Limb (tissue), 2 donors: ENCODE measurements around the gene PMEPA1.

Experiments
- DNase-seq, 2 donors: peaks; one replicate each; pipeline ENCODE4 v3.0.0-alpha.2; 2016; ENCODE audit errors: extremely low spot score in 2 of 2

The PMEPA1 gene

DNA sequence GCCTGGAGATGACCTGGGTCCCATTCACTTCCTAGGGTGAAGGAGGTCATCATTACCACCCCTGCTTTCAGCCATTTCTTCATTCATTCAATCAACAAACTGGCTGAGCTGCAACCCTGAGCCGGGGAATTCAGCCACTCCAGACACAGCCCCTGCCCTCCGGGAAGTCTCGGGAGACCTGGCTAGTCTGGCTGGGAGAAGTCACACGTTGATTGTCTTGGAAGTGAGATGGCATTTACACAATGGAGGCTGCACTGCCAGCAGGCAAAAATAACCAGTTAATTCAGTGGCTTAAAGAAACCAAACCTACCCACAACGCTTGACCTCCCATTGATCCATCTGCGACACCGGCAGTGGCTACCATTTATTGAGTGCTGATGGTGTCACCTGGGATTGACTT, 2.0 kb upstream of the PMEPA1 start:
- DNase-seq, result no peak

DNA sequence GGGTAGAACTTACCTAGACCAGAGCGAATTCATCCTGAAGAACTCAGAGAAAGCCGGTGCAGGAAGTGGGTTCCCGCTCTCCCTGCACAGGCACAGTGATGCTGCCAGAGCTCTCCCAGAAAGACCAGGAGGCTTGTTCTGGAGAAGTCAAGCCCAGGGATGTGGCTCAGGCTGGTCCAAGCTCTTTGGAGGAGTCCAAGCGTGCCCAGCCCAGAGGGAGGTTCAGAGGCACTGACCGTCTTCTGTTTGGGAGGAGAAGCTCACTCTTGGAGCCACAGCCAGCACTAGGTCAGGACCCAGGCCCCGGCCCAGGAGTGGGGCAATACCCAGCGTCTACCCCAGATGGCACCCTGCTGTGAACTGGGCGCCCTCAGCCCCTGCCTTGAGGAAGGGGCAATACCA, 1.5 kb upstream of the PMEPA1 start:
- no peak for DNase-seq

DNA sequence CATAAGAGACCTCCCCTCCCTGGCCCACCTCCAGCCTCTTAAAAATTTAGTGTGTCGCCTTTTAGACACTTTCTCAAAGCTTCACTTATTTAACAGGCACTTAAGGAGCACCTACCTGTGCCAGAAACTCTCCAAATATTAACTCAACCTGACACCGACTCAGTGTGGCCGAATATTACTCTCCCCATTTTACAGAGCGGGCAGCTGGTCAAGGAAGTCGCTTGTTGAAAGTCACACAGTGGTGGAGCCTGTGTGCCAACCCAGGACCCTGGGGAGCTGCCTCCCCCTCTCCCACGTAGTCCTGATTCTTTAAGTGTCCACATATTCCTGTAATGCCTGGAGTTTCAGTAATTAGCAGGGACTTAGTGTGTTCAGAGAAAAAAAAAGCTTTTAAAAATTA, 1.0 kb upstream of the PMEPA1 start:
- DNase-seq, result no peak

GRCh38 chr20:57708694-57709673, 831 bp downstream of the PMEPA1 start:
- peak in 1 of 2 donors; percentile 71 for DNase-seq

DNA sequence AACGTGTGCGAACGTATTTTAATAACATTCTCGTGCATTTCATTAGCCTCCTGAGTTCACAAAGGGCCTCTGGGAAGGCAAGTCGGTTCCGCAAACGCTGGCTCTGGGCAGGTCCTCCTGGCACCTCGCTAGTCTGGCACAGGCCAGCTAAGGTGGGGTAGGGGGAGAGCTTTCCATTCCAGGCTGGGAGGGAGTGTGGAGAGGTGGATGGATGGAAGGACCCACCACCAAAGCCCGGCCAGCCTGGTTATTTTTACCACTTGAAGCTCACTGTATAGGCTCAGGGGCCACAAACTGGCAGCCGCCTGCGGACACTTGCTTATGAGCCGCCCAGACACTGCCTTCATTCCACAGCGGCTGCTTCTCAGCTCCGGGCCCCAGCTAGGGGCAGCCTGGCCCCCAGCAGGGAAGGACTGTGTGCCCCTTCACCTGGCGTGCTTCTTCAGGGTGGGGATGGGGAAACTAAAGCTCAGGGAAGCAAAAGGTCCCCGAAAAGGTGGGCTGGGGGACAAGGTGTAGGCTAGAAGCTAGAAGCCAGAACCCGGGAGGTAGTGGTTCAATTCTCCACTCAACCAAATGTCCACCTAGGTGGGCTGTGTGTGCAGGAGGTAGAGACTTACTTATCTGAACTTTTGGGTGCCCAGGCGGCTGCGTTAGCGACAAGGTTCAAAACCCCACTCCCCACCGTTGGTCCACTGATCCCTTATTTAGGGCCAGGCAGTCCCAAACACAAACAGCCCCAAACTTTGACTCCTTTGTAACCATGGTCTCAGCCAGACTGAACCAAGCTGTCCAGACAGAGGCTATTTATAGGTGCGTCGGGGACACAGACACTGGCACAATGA, 1.7 kb downstream of the PMEPA1 start:
- DNase-seq, result no peak

GRCh38 chr20:57707320-57707719, 2.5 kb downstream of the PMEPA1 start:
- no peak for DNase-seq

- no peak for DNase-seq
Observed at GRCh38 chr20:57705127-57705899, 4.5 kb downstream of the PMEPA1 start.

DNA sequence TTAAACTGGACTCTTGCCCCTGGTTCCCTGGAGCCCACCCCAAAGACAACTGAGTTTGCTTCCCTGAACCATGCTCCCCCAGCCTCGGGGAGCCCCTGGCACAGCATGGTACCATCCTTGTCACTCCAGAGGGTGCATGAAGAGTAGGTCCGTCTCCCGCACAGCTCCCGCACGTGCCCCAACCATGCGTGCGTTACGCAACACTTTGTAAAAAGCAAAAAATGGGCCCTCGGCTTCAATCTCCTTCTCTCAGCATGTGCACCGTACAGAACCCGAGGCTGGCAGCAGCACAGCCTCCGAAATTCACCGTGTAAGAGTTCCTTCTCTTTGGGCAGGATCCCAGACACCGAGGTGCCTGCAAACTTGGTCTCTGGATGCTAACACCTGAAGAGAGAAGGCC, 5.6 kb downstream of the PMEPA1 start:
- no peak for DNase-seq

GRCh38 chr20:57703013-57703412, 6.8 kb downstream of the PMEPA1 start:
- DNase-seq, result no peak

DNA sequence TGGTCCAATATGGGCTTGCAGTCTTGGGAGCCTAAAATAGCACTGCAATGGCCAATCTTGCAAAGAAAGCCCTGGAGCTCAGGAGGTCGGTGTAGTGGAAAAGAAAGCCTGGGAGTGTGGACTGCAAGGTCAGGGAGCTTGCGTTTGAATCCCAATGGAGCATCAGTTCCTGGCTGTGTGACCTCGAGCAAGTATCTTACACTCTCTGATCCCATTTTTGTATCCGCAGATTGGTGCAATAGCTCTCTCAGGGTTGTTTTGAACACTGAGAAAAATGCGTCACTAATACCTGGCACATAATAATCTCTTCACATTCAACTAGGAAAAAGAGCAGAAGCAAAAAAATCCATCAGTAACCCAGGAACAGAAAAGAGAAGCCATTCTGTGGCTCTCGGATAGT, 7.3 kb downstream of the PMEPA1 start:
- DNase-seq, result no peak

DNA sequence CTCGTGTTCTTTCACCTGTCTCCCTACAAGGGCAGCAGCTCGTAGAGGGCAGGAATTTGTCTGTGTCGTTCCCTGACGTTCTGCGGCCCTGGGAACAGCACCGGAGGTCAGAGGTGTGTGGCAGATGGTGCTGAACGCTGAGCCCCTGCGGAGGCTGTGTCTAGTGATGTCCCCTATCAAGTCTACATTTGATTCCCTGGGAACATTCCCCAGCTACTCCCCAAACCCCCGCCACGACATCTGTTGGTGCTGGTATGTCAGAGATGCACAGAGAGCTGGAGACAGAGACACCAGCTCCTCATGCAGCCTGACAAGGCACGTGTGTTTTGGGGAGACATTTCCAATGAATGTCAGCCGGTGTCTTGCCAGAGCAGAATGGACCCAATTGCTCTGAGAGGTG, 7.7 kb downstream of the PMEPA1 start:
- no peak for DNase-seq

- DNase-seq, result no peak
Observed at GRCh38 chr20:57701651-57702050, 8.2 kb downstream of the PMEPA1 start.

DNA sequence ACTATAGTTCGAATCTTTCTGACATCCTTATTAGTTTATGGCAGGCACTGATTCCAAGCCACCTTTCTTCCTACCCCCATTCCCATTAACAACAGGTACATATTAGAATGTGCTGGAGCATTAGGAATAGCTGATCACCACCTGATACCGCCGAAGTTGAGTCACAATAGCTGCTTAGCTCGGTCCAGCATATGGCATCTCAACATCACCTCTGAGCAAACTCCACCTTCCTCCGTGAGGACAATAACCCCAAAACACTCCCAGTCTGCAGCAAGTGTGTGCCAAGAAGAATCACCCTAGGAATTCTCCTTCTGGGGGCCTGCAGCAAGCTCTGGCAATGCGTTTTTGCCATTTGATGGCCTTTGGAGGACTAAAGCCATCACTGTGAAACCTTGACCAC, 8.7 kb downstream of the PMEPA1 start:
- DNase-seq, result no peak

GRCh38 chr20:57699395-57699794, 10.4 kb downstream of the PMEPA1 start:
- no peak for DNase-seq

DNA sequence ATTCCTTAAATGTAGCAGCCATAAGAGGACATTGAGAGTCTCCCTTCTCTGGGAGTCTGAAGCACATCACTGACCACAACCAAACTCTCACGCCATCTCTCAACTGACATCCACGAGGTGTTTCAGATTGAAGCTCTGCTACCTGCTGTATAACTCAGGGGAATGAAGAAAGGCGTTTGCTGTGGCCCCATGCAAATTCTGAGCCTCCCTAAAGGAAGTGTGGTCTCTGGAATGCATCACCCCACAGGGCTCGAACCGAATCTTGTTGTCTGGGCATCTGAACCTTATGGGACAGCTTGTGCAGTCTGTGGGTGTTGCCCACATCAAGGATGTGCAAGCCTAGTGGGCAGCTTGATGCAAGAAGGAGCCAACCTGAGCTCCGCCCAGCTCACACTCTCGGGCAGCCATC, 10.9 kb downstream of the PMEPA1 start:
- DNase-seq, result no peak

GRCh38 chr20:57698116-57698866, 11.5 kb downstream of the PMEPA1 start:
- no peak for DNase-seq

- no peak for DNase-seq
Observed at GRCh38 chr20:57697543-57697942, 12.3 kb downstream of the PMEPA1 start.

DNA sequence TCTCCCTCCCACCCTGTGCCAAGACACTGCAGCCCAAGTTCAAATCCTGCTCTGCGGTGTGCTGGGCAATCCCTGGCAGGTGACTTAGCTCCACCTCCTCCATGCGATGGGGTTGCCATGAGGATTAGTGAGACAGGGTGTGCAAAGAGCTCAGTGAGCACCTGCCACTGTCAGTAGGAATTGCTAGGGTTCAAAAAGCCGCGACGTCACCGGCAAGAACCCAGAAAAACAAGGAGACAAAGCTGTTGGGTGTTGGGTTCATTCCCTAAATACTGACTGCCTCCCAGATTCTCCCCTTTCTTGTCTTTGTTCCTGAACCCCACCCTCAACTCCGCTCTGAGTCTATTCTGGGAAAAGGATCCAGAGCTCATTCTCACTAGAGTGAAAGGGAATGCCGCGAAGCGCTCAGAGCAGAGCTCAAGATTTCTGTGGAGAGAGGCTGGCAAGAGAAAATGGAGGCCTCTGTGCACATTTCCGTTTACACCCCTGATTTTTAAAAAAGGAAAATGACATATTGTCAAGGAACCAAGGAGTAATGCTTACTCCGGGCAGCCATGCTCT, 13.3 kb downstream of the PMEPA1 start:
- no peak for DNase-seq

GRCh38 chr20:57695940-57696339, 13.9 kb downstream of the PMEPA1 start:
- no peak for DNase-seq

DNA sequence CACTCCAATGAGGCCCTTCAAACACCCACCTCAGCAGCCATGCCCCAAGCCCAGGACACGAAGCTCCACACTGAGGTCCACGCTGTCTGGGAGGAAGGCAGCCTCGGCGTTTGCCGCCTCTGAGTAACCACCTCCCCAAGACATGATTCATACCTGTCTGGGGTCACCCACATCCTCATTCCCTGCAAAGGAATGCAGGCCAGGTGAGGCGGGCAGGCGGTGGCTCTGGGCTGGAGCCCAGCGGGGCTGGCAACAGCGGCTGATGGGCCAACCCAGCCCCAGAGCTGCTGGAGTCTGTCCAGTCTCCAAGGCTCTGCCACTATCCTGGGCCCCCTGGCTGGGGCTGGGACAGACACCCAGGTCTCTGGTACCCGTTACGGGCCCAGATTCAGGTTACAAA, 14.8 kb downstream of the PMEPA1 start:
- no peak for DNase-seq

DNA sequence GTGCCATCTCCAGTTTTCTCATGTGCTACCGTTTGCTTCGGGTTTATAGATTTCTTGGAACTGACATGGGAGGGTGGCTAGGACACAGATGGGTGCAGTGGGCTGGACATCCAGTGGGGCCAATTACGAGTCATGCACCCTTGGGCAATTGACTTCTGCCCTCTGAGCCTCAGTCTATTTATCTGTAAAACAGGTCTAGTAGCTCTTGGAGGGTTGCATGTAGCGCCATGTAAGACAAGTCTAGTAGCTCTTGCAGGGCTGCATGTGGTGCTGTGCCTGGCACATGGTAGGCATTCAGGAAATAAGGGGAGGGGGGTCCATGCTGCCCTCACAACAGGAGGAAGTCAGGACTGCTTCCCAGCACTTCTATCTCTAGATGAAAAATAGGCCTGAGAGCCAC, 15.3 kb downstream of the PMEPA1 start:
- no peak for DNase-seq
